HepG2 (cell line): ENCODE results near the gene MC1R. TPM values are rescaled to one million over a fixed set of nuclear protein-coding genes. Genes with fewer than 3 reads are reported as not detected.

ENCODE experiments used
- DDIT3 ChIP-seq: sonication (generic); formaldehyde crosslinking; IDR thresholded peaks from 2 replicates; pipeline ENCODE4 v1.4.0; 2020; ENCODE audit warnings: mild to moderate bottlenecking, missing genetic modification reagents
- ETV6 ChIP-seq: sonication (generic); formaldehyde crosslinking; conservative IDR thresholded peaks from 2 replicates; pipeline ENCODE4 v1.4.0; 2020; ENCODE audit warnings: missing genetic modification reagents
- MED1 ChIP-seq: sonication (generic); formaldehyde crosslinking; IDR thresholded peaks from 2 replicates; pipeline ENCODE4 v1.4.0; 2020; ENCODE audit warnings: missing genetic modification reagents
- NFATC3 ChIP-seq: sonication (generic); formaldehyde crosslinking; IDR thresholded peaks from 2 replicates; pipeline ENCODE4 v1.5.1; 2020; ENCODE audit warnings: mild to moderate bottlenecking, missing genetic modification reagents
- SMARCC2 ChIP-seq: fragments of 450-650 bp; IDR thresholded peaks from 2 replicates; pipeline ENCODE4 v1.6.1; 2017; ENCODE audit warnings: antibody characterized with exemption, mild to moderate bottlenecking
- SNAI1 ChIP-seq: sonication (generic); formaldehyde crosslinking; IDR thresholded peaks from 2 replicates; pipeline ENCODE4 v1.5.0; 2020; ENCODE audit warnings: mild to moderate bottlenecking, missing genetic modification reagents, borderline replicate concordance
- TOPORS ChIP-seq: sonication (generic); formaldehyde crosslinking; IDR thresholded peaks from 2 replicates; pipeline ENCODE4 v1.8.0; 2023; ENCODE audit warnings: mild to moderate bottlenecking, missing genetic modification reagents
- TRIM22 ChIP-seq: fragments of 450-650 bp; IDR thresholded peaks from 2 replicates; pipeline ENCODE4 v1.6.1; 2017
- TRIM24 ChIP-seq: sonication (generic); formaldehyde crosslinking; IDR thresholded peaks from 2 replicates; pipeline ENCODE4 v1.8.0; 2022; ENCODE audit warnings: mild to moderate bottlenecking, missing genetic modification reagents
- ZFP91 ChIP-seq: sonication (generic); formaldehyde crosslinking; IDR thresholded peaks from 2 replicates; pipeline ENCODE4 v1.9.0; 2022; ENCODE audit warnings: missing genetic modification reagents, mild to moderate bottlenecking, borderline replicate concordance
- ZFYVE20 ChIP-seq: sonication (generic); formaldehyde crosslinking; IDR thresholded peaks from 2 replicates; pipeline ENCODE4 v1.8.0; 2023; ENCODE audit warnings: low read depth, mild to moderate bottlenecking, moderate library complexity, missing genetic modification reagents, borderline replicate concordance
- ZNF124 ChIP-seq: sonication (generic); formaldehyde crosslinking; IDR thresholded peaks from 2 replicates; pipeline ENCODE4 v1.4.0; 2020; ENCODE audit warnings: missing genetic modification reagents
- ZNF260 ChIP-seq: sonication (generic); formaldehyde crosslinking; IDR thresholded peaks from 2 replicates; pipeline ENCODE4 v1.4.0; 2020; ENCODE audit warnings: missing genetic modification reagents, low read depth, mild to moderate bottlenecking, borderline replicate concordance
- ZNF275 ChIP-seq: sonication (generic); formaldehyde crosslinking; IDR thresholded peaks from 2 replicates; pipeline ENCODE4 v1.8.0; 2022; ENCODE audit warnings: missing genetic modification reagents, mild to moderate bottlenecking, inconsistent platforms, borderline replicate concordance
- ZNF513 ChIP-seq: sonication (generic); formaldehyde crosslinking; conservative IDR thresholded peaks from 2 replicates; pipeline ENCODE4 v1.5.0; 2020; ENCODE audit warnings: missing genetic modification reagents
- ZNF687 ChIP-seq: sonication (generic); formaldehyde crosslinking; IDR thresholded peaks from 2 replicates; pipeline ENCODE4 v1.5.1; 2020; ENCODE audit warnings: mild to moderate bottlenecking, missing genetic modification reagents, moderate library complexity
- ZNF724P ChIP-seq: sonication (generic); formaldehyde crosslinking; IDR thresholded peaks from 2 replicates; pipeline ENCODE4 v1.8.0; 2022; ENCODE audit warnings: missing genetic modification reagents, borderline replicate concordance
- ZSCAN21 ChIP-seq: sonication (generic); formaldehyde crosslinking; IDR thresholded peaks from 2 replicates; pipeline ENCODE4 v1.8.0; 2022; ENCODE audit warnings: mild to moderate bottlenecking, missing genetic modification reagents, moderate library complexity, borderline replicate concordance
- polyA plus RNA-seq, 8 experiments: library from polyadenylated mRNA; depleted of rRNA in 3 of 8; stranded (reverse) in 7 of 8; unstranded in 1 of 8; fragments of >200 nt; fragmentation: Illumina TruSeq in 4 of 8; extraction: Trizol in 4 of 8; gene quantifications; 2 replicates each; pipeline versions ENCODE4 v1.2.1 to v1.2.3, GENCODE V29; 2011 to 2016; ENCODE audit warnings: low read depth in 4 of 8, missing spikeins in 1 of 8, mixed read lengths in 1 of 8; ENCODE audit not compliant: insufficient read depth in 1 of 8
- total RNA-seq, 5 experiments: library from RNA; depleted of rRNA; stranded (reverse); fragments of >200 nt; fragmentation: Illumina TruSeq; extraction: Trizol; gene quantifications; 2 replicates each; pipeline ENCODE4 v1.2.3, GENCODE V29; 2016; ENCODE audit warnings: low read depth in 1 of 5

MC1R gene
- total and polyA plus RNA-seq, 2 of the 13 experiments (the other 11 are each of a cell fraction or from before 2014, with no cell fraction given) = 9.1 to 14.8 TPM

- TF ChIP-seq TRIM22 (no peak), ETV6 (CRISPR knock-in tag) (peak; percentile 96), NFATC3 (peak; percentile 81), TOPORS (CRISPR knock-in tag) (peak; percentile 83), ZFYVE20 (CRISPR knock-in tag) (peak; percentile 96; the same call in 1 of the 2 replicates), SNAI1 (CRISPR knock-in tag) (peak; percentile 95; the same call in 1 of the 2 replicates), ZNF124 (peak; percentile 18; the same call in 1 of the 2 replicates), ZNF275 (CRISPR knock-in tag) (peak; percentile 97), ZNF687 (CRISPR knock-in tag) (peak; percentile 99), ZFP91 (peak; percentile 81), ZSCAN21 (CRISPR knock-in tag) (peak; percentile 97), ZNF513 (CRISPR knock-in tag) (peak; percentile 92), TRIM24 (CRISPR knock-in tag) (no peak), SMARCC2 (no peak), MED1 (peak; percentile 75), ZNF724P (peak; percentile 95), ZNF260 (CRISPR knock-in tag) (no peak), DDIT3 (CRISPR knock-in tag) (no peak; the same call in 1 of the 2 replicates)
Measured at GRCh38 chr16:89873109-89873971, 45.3 kb upstream of the MC1R start, which contains the start of gene TCF25 (continued).
